ENCODE data around the gene VPS11.
"Not testable (repeated sequence)": the region's sequence is repeated elsewhere in the genome, so short reads cannot be mapped to it uniquely, and the experiment has no call there.

Gene VPS11

DNA sequence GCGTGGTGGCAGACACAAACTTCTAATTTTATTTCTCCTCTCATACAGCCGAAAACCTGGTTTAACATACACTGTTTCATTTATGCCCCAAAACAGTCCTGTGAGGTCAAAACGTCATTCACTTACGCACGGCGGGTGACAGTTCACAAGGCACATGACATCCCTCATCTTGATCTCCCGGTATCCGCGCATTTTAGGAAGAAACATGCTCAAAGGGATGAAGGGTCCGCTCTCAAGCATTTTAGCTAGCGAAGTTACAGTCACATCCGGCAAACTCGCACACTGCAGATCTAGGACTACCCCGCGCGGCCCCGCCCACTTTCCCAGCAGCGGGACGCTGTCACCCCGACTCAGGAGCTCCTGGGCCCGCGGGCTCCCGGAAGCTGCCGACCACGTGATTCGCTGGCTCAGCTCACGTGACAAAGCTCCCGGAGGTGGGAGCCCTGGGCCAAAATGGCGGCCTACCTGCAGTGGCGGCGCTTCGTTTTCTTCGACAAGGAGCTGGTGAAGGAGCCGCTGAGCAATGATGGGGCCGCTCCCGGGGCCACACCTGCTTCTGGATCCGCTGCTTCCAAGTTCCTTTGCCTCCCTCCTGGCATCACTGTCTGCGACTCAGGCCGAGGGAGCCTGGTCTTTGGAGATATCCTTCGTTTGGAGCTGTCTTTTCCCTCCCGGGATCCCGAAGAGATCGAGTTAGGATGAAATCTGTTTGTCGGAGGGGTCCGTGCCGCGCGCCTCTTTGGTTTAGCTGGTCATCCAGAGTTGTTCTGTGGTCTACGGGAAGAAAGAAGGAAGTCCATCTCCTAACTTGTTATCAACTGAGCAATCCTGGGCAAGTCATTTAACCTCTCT, at the start of gene VPS11:
Gene VPS11 (plus strand): TSS at position 448 of the 852 bp plus-strand sequence. CDS start 6 bp downstream, at position 454.
- peak; percentile 94 to 98 (median 96) for DNase-seq

GRCh38 chr11:119018074-119018938, 49.3 kb upstream of the VPS11 start, which contains the start of the genes RPS25 and TRAPPC4:
Gene RPS25, minus strand, starts transcription at chr11:119018343. Its CDS starts 59 bp downstream, at chr11:119018284.
Gene TRAPPC4, plus strand, starts transcription at chr11:119018766. Its CDS starts 30 bp downstream, at chr11:119018796.
- peak; percentile 92 to 99 (median 98) for DNase-seq

GRCh38 chr11:119019996-119020395, 47.6 kb upstream of the VPS11 start:
- DNase-seq = no peak

GRCh38 chr11:119021631-119022030, 46.0 kb upstream of the VPS11 start:
- no peak for DNase-seq

DNA sequence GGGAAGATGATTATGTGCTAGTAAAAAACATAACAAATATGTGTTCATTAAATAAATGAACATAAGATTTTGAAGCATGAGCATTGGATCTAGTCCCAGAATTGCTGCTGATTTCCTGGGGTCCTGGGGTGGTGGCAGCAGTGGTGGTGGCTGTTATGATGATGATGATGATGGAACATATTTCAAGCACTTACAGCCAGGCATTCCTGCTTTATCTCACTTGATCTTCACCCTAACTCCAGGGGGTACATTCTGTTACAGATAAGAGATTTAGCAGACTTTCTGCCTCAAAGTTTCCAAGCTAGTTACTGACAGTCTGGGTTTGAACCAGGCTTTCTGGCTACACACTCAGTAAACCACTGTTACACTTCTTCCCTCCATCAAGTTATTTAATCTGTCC, 43.9 kb upstream of the VPS11 start:
- no peak for DNase-seq

GRCh38 chr11:119024430-119025098, 43.1 kb upstream of the VPS11 start:
- no peak for DNase-seq

GRCh38 chr11:119025099-119025473, 42.5 kb upstream of the VPS11 start:
- no peak for DNase-seq

DNA sequence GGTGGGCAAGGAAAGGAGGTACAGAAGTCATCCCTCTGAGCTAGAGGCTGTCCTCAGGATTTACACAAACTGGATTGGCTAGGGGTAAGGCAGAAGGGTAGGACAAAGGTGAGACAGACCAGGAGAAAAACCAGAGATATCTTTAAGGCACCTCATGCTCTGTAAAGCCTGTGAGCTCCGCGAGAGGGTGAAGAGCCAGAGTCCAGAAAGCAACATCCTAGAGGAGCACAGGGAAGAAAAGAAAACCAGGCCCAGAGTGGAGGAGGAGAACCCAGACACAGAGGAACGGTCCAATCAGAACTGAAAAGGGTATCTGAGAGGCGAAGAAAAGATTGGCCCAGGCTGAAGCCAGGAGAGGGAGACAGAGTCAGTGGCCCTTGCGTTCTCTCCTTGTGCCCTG, 42.1 kb upstream of the VPS11 start:
- no peak for DNase-seq

DNA sequence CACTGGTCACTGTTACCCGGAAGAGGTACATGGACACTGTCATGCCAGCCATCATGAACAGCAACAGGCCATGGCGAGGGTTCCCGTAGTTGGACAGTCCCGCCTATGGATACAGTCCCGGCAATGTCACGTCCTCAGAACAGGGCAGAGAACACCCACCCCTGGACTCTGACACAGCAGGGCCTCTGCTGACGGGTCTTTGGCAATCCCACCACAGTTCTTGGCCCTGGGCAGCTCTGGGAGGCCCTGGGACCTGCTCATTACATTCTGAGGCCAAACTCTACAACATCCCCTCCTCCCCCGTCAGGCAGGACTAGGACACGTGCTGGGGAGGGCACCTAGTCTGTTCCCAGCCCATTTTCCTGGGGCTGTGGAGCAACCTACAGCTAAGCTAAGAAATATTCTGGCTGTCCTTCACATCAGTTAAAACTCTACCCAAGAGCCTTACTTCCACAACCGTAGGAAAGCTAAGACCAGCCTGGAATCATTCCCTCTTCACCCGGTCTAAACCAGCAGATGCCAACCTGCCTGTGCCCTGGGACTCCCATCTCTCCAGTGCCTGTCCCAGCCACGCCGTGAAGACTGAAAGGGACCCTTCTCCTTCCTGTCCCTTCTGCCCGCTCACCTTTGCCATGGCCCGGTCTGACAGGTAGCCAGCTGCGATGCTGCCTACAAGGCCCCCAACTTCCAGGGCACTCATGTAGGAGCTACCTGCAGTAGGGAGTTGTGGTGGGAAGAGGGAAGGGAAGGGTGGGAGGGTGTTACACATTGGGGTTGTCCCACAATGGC, 41.4 kb upstream of the VPS11 start:
- no peak for DNase-seq

- DNase-seq = no peak
These were observed 40.6 kb upstream of the VPS11 start for GRCh38 chr11:119026970-119027369.

DNA sequence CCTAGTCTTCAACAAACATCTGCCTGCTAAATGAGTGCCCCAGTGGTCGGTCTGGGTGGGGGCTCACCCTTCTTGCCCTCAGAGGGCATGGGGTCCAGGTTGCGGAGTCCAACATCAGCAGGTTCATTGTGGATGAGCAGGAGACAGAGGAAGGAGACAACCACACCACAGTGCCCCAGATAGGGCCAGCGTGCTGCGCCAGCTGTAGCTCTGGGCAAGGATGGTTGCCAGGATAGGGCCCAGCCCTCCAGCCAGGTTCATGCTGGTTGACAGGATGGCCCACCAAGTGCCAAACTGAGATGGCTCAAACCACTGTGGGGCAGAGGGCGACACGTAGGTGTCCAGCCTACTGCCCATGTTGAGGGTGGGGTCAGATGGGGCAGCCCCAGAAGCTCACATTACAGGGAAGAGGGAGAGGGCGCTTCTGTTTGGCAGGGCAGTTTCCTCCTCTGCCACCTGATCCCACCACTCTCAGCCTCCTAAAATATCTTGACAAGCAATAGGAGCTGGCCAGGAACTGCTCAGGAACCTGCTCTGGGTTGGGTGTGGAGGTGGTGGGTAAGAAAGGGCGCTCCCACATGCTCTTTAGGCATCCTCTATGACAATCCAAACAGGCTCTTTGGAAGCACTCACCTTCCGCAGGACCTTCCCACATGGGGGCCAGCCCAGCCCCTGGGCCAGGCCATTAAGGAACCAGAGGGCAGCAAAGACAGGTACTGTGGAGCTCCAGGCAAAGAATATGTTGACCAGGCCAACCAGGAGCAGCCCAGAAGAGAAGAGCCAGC, 39.9 kb upstream of the VPS11 start:
- no peak for DNase-seq

GRCh38 chr11:119028346-119029068, 39.1 kb upstream of the VPS11 start:
- no peak for DNase-seq

DNA sequence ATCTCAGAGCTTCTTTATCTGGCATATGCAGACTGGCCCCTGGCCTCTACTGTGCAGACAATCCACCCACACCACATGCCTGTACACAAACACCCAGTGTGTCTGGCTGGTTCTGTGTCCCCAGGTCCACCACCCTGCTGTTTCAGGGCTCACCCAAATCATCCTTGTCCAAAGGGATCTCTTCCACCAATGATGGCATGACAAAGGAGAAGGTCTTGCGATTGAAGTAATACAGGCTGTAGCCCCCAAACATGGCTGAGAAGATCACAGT, 38.6 kb upstream of the VPS11 start:
- no peak for DNase-seq

DNA sequence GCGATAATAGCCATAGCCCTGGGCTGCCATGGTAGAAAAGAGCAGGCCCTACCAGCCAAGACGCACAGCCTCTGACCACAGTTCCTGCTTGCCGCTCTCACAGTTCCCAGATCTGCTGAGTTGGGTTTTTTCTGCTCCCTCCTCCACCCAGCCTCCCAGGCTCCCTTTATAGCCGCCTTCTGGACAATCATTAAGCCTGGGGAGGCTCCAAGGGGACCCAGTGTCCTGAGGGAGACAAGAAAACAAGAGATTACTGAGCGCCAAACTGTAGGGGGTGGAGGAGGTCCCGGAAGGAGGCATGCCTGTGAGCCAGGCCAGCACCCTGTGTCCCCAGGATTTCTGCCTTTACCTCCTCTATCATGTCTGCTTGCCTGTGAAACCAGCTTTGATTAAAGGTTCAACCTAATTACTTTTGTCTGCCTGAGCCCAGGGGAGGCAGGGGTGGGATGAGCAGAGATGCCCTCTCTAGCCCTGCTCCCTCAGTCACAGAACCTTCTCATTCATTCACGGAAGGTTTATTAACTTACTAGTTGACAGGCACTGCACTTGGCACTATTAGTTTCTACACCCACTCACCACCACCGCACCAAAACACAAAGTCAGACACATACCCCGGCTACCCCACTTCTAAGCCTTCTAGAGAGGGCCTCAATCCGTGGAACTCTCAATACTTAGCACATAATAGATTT, 38.1 kb upstream of the VPS11 start:
- no peak for DNase-seq

- DNase-seq = peak in 1 of 6 experiments; percentile 44
These were observed 37.6 kb upstream of the VPS11 start for GRCh38 chr11:119030029-119030328.

DNA sequence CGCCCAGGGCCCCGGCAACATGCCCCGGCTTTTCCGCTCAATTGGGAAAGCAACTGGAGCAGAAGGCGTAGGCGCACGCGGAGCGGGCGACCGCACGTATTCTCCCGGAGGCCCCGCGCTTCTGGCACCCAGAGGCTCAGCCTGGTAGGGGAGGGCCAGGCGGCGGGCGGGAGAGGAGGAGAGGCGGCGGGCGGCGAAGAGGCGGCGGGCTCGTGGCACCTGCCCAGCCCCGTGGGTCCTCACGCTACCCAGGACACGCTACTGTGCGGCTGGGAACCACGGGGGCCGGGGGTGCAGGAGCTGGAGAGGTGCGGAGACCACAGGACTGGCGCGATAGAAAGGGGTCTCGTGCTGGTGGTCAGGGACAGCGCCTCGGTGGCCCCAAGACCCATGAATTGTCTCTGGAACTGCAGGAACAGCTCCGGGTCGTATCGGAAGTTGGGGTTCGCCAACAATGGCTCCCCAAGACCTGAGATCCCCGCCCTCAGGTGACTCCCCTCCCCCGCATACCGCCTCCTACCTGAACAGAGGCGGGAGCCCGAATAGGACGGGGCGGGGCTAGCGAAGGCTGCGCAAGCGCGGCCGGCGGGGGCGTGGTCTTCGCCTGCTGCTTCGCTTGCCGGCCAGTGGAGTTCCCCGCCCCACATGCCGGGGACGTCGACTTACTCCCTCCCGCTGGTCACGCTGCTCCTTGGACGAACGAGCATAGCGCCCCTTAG, 37.1 kb upstream of the VPS11 start, which contains the start of gene SLC37A4:
Gene SLC37A4 (minus strand): TSS at position 549 of the 719 bp plus-strand sequence.
- peak; percentile 95 to 99 (median 96) for DNase-seq

DNA sequence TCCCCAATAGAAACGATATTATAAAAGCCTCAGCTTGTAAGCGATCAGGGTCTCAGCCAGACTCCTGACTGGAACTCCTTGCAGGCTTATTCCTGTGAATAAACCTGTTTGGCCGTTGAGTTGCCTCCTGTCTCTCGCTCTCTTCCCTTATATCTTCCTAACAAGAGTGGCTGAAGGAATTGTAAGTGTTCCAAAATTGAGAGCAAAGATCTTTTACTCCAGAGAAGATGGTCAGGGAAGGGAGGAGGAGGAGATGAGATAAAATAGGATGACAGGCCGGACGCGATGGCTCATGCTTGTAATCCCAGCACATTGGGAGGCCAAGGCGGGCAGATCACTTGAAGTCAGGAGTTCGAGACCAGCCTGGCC, 35.7 kb upstream of the VPS11 start:
- no peak for DNase-seq

GRCh38 chr11:119033421-119033820, 34.2 kb upstream of the VPS11 start:
- DNase-seq = not testable (repeated sequence)

DNA sequence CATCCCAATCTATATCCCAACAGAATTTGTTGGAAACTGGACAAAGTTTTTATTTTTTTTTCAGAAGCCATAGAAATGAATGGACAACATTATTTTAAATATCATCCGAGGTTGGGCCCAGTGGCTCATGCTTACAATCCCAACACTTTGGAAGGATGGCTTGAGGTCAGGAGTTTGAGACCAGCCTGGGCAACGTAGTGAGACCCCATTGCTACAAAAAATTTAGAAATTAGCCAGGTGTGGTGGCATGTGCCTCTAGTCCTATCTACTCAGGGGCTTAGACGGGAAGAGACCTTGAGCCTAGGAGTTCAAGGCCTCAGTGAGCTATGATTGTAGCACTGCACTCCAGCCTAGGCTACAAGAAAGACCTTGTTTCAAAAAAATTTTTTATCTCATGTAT, 32.8 kb upstream of the VPS11 start:
- no peak for DNase-seq

- DNase-seq = no peak
These were observed 28.7 kb upstream of the VPS11 start for GRCh38 chr11:119038884-119039283.

Measured in stimulated activated naive CD4-positive, alpha-beta T cell (primary cell).